NCI-H226 (cell line): ENCODE results near the gene ROPN1.
A peak's percentile ranks its signal among the peaks of the same experiment; 100 is the strongest.
"Not testable (repeated sequence)": the region's sequence is repeated elsewhere in the genome, so short reads cannot be mapped to it uniquely, and the experiment has no call there.

Source experiments
- DNase-seq: peaks from one replicate; pipeline ENCODE4 v3.0.0-alpha.2; 2015

ROPN1 gene

GRCh38 chr3:123993818-123994217, 1.9 kb upstream of the ROPN1 start:
- DNase-seq: no peak

GRCh38 chr3:123986427-123986826, 5.5 kb downstream of the ROPN1 start:
- DNase-seq: no peak

DNA sequence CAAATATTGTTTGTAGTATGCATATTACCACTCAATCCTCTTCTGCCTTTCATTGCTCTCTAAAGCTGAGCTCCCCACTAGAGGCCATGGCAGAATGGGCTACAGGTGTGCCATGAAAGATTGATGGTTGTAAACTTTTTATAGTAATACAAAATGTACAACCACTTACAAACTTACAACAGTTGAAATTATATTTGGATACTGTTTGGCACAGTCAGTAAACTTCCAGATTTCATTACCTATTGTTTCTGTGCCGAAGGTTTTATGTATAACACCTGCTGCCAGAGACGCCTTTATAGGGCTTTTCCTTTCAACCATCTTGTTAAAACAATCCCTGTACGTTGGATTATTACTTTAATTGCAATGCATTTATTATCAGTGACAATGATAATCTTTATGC, 7.0 kb downstream of the ROPN1 start:
- DNase-seq: no peak

- DNase-seq: no peak
These were observed 7.6 kb downstream of the ROPN1 start for GRCh38 chr3:123984350-123984749.

DNA sequence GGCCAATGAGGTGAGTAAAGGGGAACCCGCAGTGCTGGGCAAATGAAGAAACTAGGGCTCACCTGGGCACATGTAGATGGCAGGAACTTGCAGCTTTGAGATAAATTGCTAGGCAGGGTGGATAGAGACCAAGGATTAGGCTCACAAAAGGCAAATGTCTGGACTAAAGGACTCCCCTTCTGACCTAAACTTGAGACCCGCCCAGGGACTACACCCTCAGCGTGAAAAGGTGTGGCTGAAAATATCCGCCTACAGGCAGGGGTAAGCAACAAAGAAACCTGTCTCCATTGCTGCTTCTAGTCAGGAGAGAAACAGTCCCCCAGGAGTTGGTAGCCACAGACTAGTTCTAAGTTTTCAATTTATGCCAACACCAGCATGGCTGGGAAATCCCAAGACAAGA, 10.6 kb downstream of the ROPN1 start:
- DNase-seq: not testable (repeated sequence)

DNA sequence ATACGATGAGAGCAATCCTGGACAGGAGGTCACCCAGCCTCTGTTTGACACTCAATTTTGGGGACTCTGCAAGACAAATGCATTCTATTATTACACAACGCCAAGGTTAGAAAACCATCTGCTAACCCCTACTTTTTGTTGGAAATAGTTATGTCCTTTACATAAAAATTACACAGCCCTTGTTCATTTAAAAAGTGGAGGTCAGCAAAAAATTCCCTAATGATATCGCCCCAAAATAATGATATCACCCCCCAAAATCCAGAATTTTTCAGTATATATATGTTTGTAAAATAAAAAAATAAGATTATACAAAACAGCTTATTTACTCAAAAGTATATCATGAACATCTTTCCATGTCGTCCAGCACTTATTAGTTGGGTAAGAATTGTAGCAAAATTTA, 11.4 kb downstream of the ROPN1 start:
- DNase-seq: no peak

- DNase-seq: not testable (repeated sequence)
These were observed 12.1 kb downstream of the ROPN1 start for GRCh38 chr3:123979525-123980501.

- DNase-seq: not testable (repeated sequence)
These were observed 15.0 kb downstream of the ROPN1 start for GRCh38 chr3:123976904-123977303.

DNA sequence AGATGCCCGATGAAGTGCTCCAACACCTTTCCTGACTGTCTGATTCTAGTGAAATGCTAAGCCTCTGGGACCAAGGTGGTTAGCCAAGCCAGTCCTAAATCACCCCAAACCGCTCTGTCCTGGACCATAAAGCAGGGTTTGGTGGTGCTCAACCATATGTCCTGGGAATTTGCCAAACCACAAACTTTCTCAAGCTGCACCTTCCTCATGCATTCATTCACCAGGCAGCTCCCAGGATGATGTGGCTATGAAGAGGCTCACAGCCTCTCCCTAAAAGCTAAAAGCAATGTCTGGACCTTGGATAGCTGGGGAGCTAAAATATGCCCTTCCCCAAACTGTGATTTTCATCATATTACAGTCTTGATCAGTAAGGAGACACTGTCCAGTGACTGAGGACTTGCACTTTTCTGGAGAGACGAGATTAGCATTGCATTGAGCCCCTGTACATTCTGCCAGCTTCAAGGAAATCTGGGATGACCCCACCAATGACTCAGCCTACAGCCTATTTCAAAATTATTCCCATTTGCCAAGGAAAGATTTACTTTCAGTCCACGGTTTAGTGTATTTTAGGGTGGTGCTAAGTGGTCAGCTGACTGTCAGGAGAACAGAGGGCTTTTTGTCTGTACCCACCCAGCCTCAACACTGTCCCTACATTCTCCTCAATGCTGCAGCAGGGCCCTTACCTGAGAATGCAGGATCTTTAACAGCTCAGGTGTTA, 15.6 kb downstream of the ROPN1 start:
- not testable (repeated sequence) for DNase-seq

- DNase-seq: not testable (repeated sequence)
These were observed 16.9 kb downstream of the ROPN1 start for GRCh38 chr3:123975030-123975429.

GRCh38 chr3:123971406-123971805, 20.5 kb downstream of the ROPN1 start:
- no peak for DNase-seq

- DNase-seq: not testable (repeated sequence)
These were observed 24.7 kb downstream of the ROPN1 start for GRCh38 chr3:123967260-123967659.

DNA sequence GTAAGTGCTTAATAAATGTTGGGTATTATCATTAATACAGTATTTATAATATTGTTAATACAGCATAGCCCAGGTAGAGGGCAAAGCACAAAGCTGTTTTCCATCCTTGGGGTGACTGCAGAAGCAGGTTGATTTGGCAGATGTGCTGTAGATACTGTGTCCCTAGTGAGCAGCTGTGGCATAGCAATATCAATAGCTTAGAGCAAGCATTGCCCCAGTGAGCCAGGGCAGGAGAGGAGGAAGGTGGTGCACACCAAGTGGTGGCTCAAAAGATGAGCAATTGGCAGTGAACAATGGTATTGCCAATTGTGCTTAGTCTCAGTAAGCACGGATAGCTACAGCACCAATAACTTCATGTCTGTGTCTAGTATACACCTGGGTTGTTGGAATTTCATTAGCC, 25.1 kb downstream of the ROPN1 start:
- not testable (repeated sequence) for DNase-seq

DNA sequence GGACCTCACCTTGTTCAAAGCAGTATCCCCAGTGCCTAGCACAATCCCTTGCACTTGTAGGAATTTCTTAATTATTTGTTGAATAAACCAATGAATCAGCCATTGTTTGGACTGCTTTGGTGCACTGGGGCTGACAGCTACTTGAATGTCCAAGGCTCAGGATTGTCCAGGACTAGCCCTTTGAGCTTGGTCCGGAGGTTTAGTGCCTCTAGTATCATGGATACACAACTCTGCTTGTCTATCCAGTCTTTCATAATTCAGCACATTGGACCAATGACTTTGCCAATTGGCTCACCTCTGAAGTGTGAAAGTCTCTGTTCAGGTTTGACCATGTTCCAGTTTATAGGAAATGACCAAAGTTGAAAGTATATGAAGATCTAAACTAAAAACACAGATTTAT, 27.1 kb downstream of the ROPN1 start:
- DNase-seq: not testable (repeated sequence)

DNA sequence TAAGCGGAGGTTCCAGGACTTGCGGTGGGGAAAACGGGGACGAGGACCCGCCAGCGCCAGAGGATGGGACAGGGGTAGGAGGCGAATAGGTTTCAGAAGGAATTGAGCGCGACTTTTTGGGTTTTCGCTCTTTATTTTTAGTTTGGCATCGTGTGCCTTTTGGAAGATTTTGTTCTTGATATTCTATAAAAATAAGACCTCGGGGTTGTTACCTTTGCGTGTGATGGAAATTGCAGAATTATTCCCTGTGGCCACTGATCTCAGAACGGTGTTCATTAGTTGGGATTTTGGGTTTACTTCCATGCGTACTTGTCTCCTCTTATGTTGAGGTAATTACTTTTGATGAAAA, 30.4 kb downstream of the ROPN1 start:
- no peak for DNase-seq

DNA sequence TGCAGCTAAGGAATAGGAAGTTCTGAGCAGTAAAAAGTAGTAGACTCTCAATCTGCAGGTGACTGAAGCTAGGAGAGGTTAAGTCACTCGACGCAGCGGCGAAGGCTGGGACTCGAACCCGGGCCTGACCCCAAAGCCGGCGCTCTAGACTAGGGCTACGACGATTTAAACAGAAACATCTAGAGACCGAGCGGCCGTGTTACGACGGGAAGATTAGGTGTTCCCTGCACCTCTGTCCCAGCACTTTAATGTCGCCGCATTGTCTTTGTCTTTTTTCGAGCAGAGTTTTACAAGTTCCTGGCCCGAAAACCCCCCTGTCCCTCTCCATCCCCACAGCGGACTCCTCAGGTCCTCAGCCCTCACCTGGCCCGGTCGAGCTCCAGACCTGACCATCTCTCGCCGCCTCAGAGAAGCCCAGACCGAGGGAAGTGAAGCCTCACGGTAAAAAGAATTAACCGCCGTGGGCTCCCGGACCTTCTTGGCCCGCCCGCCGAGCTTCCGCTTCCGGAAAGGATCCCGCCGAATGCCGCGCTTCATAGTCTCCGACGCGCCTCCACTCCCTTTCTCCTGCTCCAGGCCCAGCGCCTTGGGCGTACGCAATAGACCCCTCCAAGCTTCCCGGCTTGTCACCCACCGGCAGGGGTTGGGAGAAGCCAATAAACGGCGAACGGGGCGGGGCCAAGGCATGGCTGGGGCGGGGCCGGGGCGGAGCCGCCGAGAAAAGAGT, 31.0 kb downstream of the ROPN1 start, which contains the start of gene CCDC14:
TSS of gene CCDC14 (minus strand) at position 449 of the 727 bp plus-strand sequence. CDS start at position 393, 56 bp downstream.
- DNase-seq: peak; percentile 82

- no peak for DNase-seq
These were observed 38.2 kb downstream of the ROPN1 start for GRCh38 chr3:123953735-123954134.

- DNase-seq: no peak
These were observed 38.9 kb downstream of the ROPN1 start for GRCh38 chr3:123952844-123953520.

GRCh38 chr3:123951522-123952447, 40.1 kb downstream of the ROPN1 start:
- no peak for DNase-seq

GRCh38 chr3:123949641-123950040, 42.3 kb downstream of the ROPN1 start:
- DNase-seq: peak; percentile 1

DNA sequence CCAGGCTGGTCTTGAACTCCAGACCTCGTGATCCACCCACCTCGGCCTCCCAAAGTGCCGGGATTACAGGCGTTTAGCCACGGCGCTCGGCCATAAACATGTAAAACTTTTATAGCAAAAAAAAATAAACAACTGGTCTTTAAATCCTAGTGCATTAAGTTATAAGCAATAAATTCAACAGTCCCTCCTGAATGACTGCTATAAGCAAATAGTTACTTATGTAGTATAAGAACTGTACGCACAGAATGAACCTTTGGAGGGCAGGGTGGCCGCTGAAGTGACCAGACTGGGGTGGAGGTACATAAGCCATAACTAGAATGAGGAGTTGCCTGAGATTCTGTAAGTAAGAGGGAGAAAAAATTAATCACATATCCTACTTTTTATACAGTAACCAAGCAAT, 43.5 kb downstream of the ROPN1 start:
- no peak for DNase-seq
